Measurements from ENCODE around the gene SEPHS2. TPM values are rescaled to one million over a fixed set of nuclear protein-coding genes. Genes with fewer than 3 reads are reported as not detected.
"Not testable (repeated sequence)": the region's sequence is repeated elsewhere in the genome, so short reads cannot be mapped to it uniquely, and the experiment has no call there.

Gene SEPHS2
- polyA plus RNA-seq, 2 of the 4 experiments (the other 2 are of a cell fraction): 47.8 to 72.6 TPM

- not testable (repeated sequence) for FAIRE-seq; DNase-seq (ENCODE audit: low read depth in 1 of 2, low spot score in 1 of 2); H3K9me3 ChIP-seq; ATAC-seq
- Histone ChIP-seq H3K4me3 (peak overlapping the region; percentile 86), H3K4me2 (peak overlapping the region; percentile 97), H3K4me1 (peaks cover 12% of the 10 kb centered on the region), H3K27ac (peak overlapping the region in 1 of 2 experiments; percentile 98; a peak in 1 of 6 replicates)
- WGBS (ENCODE audit: missing lambda C conversion rate): 83% methylated on average over 4 of the region's 4 CpGs
- ChIA-PET CTCF (interaction anchor here (0.7 to 11.5 kb wide), 5 partner anchors 8 to 34 kb away, joined by 3 to 149 read pairs (median 10); partner anchors contain the start of genes DCTPP1 and ZNF771), POLR2A (interaction anchor here (1.3 kb wide), 1 partner anchor 13 kb away, joined by 3 read pairs; no protein-coding TSS in a partner anchor)
Measured at GRCh38 chr16:30396627-30397026, 49.0 kb downstream of the SEPHS2 start.

GRCh38 chr16:30395992-30396585 is 49.6 kb downstream of the SEPHS2 start:
- Histone ChIP-seq H3K4me3 (peak overlapping the region; percentile 86), H3K27ac (peak overlapping the region; percentile 95 to 98), H3K9me3 (no peaks in the 10 kb centered on the region), H3K4me1 (peaks cover 12% of the 10 kb centered on the region), H3K4me2 (peak overlapping the region; percentile 97)
- POLR2A ChIA-PET: interaction anchor here (0.7 to 1.7 kb wide), 4 partner anchors 11 to 131 kb away, joined by 3 to 13 read pairs (median 7); partner anchors contain the start of genes TBC1D10B and ZNF771
- no peak for DNase-seq (ENCODE audit: low read depth in 1 of 2, low spot score in 1 of 2)
- CTCF ChIA-PET: interaction anchor here (0.7 to 11.5 kb wide), 8 partner anchors 9 to 219 kb away, joined by 3 to 149 read pairs (median 8); partner anchors contain the start of genes DCTPP1, SEPTIN1 and ZNF771
- no peak for ATAC-seq
- WGBS (ENCODE audit: missing lambda C conversion rate): 24% methylated on average over 13 of the region's 13 CpGs
- FAIRE-seq: no peak
- TF ChIP-seq HOXB13 (CRISPR knock-in tag; IDR thresholded peaks at IDR 0.05; ENCODE audit: low read depth): no peak
- no peak for TF ChIP-seq BCL3 (IDR thresholded peaks at IDR 0.05)
- TF ChIP-seq PBX3 (IDR thresholded peaks at IDR 0.05): no peak
- TF ChIP-seq CHD2 (IDR thresholded peaks at IDR 0.05; ENCODE audit: low read length, partially characterized antibody): no peak
- TF ChIP-seq MAX (IDR thresholded peaks at IDR 0.05): no peak; the same call in 1 of the 2 replicates
- no peak for TF ChIP-seq CBX2 (IDR thresholded peaks at IDR 0.05; ENCODE audit: borderline replicate concordance, low read depth)
- no peak for TF ChIP-seq KDM5A (IDR thresholded peaks at IDR 0.05)
- no peak for TF ChIP-seq CHD4 (IDR thresholded peaks at IDR 0.05; ENCODE audit: borderline replicate concordance)

- FAIRE-seq: no peak
- CTCF ChIA-PET: interaction anchor here (0.6 to 11.5 kb wide), 14 partner anchors 13 to 219 kb away, joined by 3 to 149 read pairs (median 4); partner anchors contain the start of genes DCTPP1, SEPTIN1 and ZNF771
Measured at GRCh38 chr16:30395155-30395991, 50.3 kb downstream of the SEPHS2 start, which contains the start of gene ZNF48. TSS of gene ZNF48 (plus strand) at chr16:30395420. CDS start at chr16:30395795, 375 bp downstream.

More at GRCh38 chr16:30395155-30395991, 50.3 kb downstream of the SEPHS2 start, which contains the start of gene ZNF48:
- Histone ChIP-seq H3K9me3 (no peaks in the 10 kb centered on the region), H3K4me1 (peaks cover 12% of the 10 kb centered on the region), H3K27ac (peak within 1 kb of the TSS; percentile 95 to 98), H3K4me2 (peak within 1 kb of the TSS; percentile 97), H3K4me3 (peak within 1 kb of the TSS; percentile 86)
- ATAC-seq: peak; percentile 82 to 88
- DNase-seq (ENCODE audit: low read depth in 1 of 2, low spot score in 1 of 2): peak; percentile 59 to 88
- POLR2A ChIA-PET: interaction anchor here (0.5 to 1.7 kb wide), 12 partner anchors 9 to 255 kb away, joined by 3 to 13 read pairs (median 4); partner anchors contain the start of genes SEPTIN1, TBC1D10B and ZNF771
- under 1% methylated on average over 47 of the region's 103 CpGs for WGBS (ENCODE audit: missing lambda C conversion rate)
- 0 out of 2 replicates have a peak, but pooled peaks have one; percentile 20 for TF ChIP-seq MYC (IDR thresholded peaks at IDR 0.05; ENCODE audit: borderline replicate concordance, low read length)
- TF ChIP-seq SMC3 (IDR thresholded peaks at IDR 0.05): peak; percentile 43; the same call in 1 of the 3 replicates
- TF ChIP-seq BCL3 (IDR thresholded peaks at IDR 0.05): peak; percentile 73
- peak; percentile 65 for TF ChIP-seq CTCF (IDR thresholded peaks at IDR 0.05)
- no peak for TF ChIP-seq CHD4 (IDR thresholded peaks at IDR 0.05; ENCODE audit: borderline replicate concordance)
- TF ChIP-seq JUN (IDR thresholded peaks at IDR 0.05): peak; percentile 75 to 92; a peak in 4 of 5 replicates
- TF ChIP-seq PHF8 (IDR thresholded peaks at IDR 0.05; ENCODE audit: borderline replicate concordance, low read depth): peak; percentile 21
- TF ChIP-seq MAX (IDR thresholded peaks at IDR 0.05): peak; percentile 55
- TF ChIP-seq RAD21 (conservative IDR thresholded peaks at IDR 0.05 in 1 of 2, IDR thresholded peaks at IDR 0.05 in 1 of 2): peak; percentile 4 to 36; a peak in 2 of 5 replicates
- peak; percentile 52 for TF ChIP-seq POLR2A (IDR thresholded peaks at IDR 0.05; ENCODE audit: low read length)
- TF ChIP-seq POLR2AphosphoS2 (conservative IDR thresholded peaks at IDR 0.05; ENCODE audit: low read length): no peak
